ENCODE data around the gene LY6G5C. TPM values are rescaled to one million over a fixed set of nuclear protein-coding genes. Genes with fewer than 3 reads are reported as not detected.

The LY6G5C gene
- total RNA-seq, 1 experiment from 2014 or later: 2.6 TPM

DNA sequence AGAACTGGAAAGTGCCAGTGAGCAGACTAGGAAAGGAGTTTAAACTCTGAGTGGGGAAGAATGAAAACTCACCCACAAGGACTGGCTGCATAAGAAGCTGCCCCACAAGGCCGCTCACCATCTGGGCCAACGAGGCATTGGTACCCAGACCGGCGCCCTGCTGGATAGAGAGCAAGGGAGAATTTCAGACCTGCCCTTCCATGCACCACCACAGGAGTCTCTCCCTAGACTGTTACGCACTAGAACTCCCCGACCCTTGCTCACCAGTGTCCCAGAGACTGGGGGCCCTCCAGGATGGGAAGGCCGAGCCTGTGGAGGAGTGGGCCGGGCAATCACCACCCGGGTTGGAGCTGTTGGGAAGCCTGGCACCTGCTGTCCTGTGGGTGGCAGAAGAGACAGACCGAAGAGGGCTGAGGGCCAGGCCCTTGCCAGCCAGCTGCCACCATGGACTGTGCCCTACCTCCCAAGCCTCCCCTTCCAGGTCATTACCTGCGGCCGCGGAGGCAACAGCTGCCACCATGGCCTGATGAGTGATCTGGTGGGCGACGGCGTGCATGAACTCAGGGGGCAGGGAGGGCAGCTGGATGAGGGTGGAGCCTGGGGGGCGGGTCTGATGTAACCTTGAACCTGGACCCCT lies 36.9 kb downstream of the LY6G5C start:
- no TSS peak for BruUV-seq (replicated peaks)
- ChIA-PET CTCF (no interaction called here), POLR2A (ENCODE audit: unreplicated experiment) (no interaction called here)
- Histone ChIP-seq H3K4me2 (no peak overlapping the region), H3K9me2 (ENCODE audit: insufficient read depth) (no peaks in the 10 kb centered on the region), H3K9me3 (ENCODE audit: insufficient read depth, low read depth) (no peaks in the 10 kb centered on the region), H3K79me2 (ENCODE audit: low read depth) (peaks cover 4% of the 10 kb centered on the region; the same call in 1 of the 2 replicates), H3K4me3 (no peak overlapping the region), H3K36me3 (ENCODE audit: low read depth) (peaks cover 27% of the 10 kb centered on the region), H3K27me3 (ENCODE audit: insufficient read depth, low read depth) (no peaks in the 10 kb centered on the region), H3F3A (ENCODE audit: insufficient read depth, low read depth) (peaks cover 20% of the 10 kb centered on the region; the same call in 1 of the 2 replicates), H2AFZ (no peak overlapping the region), H3K4me1 (replicated peaks; ENCODE audit: insufficient read depth) (no peaks in the 10 kb centered on the region), H3K27ac (no peak overlapping the region), H4K20me1 (ENCODE audit: insufficient read depth) (peaks cover 12% of the 10 kb centered on the region; the same call in 1 of the 2 replicates)
- TF ChIP-seq EZH2 (IDR thresholded peaks at IDR 0.05; ENCODE audit: low read depth): no peak
- TF ChIP-seq, protein P1, sequence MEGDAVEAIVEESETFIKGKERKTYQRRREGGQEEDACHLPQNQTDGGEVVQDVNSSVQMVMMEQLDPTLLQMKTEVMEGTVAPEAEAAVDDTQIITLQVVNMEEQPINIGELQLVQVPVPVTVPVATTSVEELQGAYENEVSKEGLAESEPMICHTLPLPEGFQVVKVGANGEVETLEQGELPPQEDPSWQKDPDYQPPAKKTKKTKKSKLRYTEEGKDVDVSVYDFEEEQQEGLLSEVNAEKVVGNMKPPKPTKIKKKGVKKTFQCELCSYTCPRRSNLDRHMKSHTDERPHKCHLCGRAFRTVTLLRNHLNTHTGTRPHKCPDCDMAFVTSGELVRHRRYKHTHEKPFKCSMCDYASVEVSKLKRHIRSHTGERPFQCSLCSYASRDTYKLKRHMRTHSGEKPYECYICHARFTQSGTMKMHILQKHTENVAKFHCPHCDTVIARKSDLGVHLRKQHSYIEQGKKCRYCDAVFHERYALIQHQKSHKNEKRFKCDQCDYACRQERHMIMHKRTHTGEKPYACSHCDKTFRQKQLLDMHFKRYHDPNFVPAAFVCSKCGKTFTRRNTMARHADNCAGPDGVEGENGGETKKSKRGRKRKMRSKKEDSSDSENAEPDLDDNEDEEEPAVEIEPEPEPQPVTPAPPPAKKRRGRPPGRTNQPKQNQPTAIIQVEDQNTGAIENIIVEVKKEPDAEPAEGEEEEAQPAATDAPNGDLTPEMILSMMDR (conservative IDR thresholded peaks at IDR 0.05): no peak
- no peak for DNase-seq
- intact Hi-C loops (cut with micrococcal nuclease; ENCODE audit: unreplicated experiment): no loop called here

DNA sequence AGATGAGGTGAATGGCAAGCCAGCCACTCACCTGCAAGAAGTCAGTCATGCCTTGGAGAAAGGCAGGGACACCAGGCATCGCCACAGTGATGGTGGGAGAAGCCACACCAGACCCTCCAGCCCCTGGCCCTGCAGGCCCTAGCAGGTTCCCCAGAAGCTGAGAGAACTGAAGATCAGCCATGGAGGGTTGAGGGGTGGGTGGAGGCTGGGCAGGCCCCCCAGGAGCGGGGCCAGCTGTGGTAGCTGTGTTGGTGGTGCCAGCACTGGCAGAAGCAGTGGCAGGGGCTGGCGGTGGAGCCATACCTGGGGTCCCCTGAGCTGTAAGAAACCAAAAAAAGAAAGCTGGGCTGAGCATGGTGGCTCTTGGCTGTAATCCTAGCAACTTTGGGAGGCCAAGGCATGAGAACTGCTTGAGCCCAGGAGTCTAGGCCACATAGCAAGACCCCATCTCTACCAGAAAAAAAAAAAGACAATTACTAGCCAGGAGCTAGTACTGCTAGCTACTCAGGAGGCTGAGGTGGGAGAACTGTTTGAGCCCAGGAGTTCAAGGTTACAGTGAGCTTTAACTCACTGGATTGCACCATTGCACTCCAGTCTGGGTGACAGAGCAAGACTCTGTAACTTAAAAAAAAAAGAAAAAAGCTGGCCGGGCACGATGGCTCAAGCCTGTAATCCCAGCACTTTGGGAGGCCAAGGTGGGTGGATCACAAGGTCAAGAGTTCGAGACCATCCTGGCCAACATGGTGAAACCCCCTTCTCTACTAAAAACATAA lies 37.9 kb downstream of the LY6G5C start:
- CTCF ChIA-PET: no interaction called here
- TF ChIP-seq EZH2 (IDR thresholded peaks at IDR 0.05; ENCODE audit: low read depth): no peak
- TF ChIP-seq, protein P1 (conservative IDR thresholded peaks at IDR 0.05): no peak

DNA sequence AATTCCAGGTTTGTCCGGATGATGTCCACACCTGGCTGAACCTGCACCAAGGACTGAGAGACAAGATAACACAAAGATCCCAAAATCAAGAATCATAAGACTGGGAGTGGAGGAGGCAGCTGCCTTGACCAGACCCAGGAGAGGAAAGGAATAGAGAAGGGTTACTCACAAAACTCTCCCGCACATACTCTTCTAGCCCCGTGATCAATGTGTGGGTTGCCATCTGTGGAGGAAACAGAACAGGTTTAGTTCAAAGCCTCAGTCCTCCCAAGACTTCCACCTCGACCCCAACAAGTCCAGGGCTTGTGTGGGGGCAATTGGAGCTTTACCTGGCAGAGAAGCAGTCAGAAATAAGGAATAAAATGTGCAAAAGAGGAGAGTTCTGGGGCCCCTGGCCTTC lies 39.5 kb downstream of the LY6G5C start:
- H3K27me3 ChIP-seq (ENCODE audit: insufficient read depth, low read depth): no peaks in the 10 kb centered on the region
- no peaks in the 10 kb centered on the region for H3K79me2 ChIP-seq (ENCODE audit: low read depth)
- peaks cover 43% of the 10 kb centered on the region; the same call in 1 of the 2 replicates for H3F3A ChIP-seq (ENCODE audit: insufficient read depth, low read depth)
- H3K36me3 ChIP-seq (ENCODE audit: low read depth): peaks cover 23% of the 10 kb centered on the region
- H4K20me1 ChIP-seq (ENCODE audit: insufficient read depth): peaks cover 17% of the 10 kb centered on the region; the same call in 1 of the 2 replicates
- H3K4me2 ChIP-seq: no peak overlapping the region
- H3K9me2 ChIP-seq (ENCODE audit: insufficient read depth): no peaks in the 10 kb centered on the region
- H3K4me1 ChIP-seq (replicated peaks; ENCODE audit: insufficient read depth): no peaks in the 10 kb centered on the region
- H3K9me3 ChIP-seq (ENCODE audit: insufficient read depth, low read depth): no peaks in the 10 kb centered on the region
- TF ChIP-seq, protein P1 (conservative IDR thresholded peaks at IDR 0.05): no peak
- TF ChIP-seq EZH2 (IDR thresholded peaks at IDR 0.05; ENCODE audit: low read depth): no peak
- H2AFZ ChIP-seq: no peak overlapping the region
- no peak for DNase-seq
- no peak overlapping the region for H3K4me3 ChIP-seq
- intact Hi-C loops (cut with micrococcal nuclease; ENCODE audit: unreplicated experiment): no loop called here
- POLR2A ChIA-PET (ENCODE audit: unreplicated experiment): no interaction called here
- H3K27ac ChIP-seq: no peak overlapping the region
- CTCF ChIA-PET: no interaction called here
- no TSS peak for BruUV-seq (replicated peaks)

More for the DNA sequence above, 37.9 kb downstream of the LY6G5C start:
- intact Hi-C loops (cut with micrococcal nuclease; ENCODE audit: unreplicated experiment): no loop called here
- Histone ChIP-seq H3K4me1 (replicated peaks; ENCODE audit: insufficient read depth) (no peaks in the 10 kb centered on the region), H2AFZ (no peak overlapping the region), H3K9me3 (ENCODE audit: insufficient read depth, low read depth) (no peaks in the 10 kb centered on the region), H4K20me1 (ENCODE audit: insufficient read depth) (peaks cover 13% of the 10 kb centered on the region; the same call in 1 of the 2 replicates), H3K4me3 (no peak overlapping the region), H3K27ac (no peak overlapping the region), H3K79me2 (ENCODE audit: low read depth) (no peaks in the 10 kb centered on the region), H3F3A (ENCODE audit: insufficient read depth, low read depth) (peaks cover 29% of the 10 kb centered on the region; the same call in 1 of the 2 replicates), H3K4me2 (no peak overlapping the region), H3K27me3 (ENCODE audit: insufficient read depth, low read depth) (no peaks in the 10 kb centered on the region), H3K9me2 (ENCODE audit: insufficient read depth) (no peaks in the 10 kb centered on the region), H3K36me3 (ENCODE audit: low read depth) (peaks cover 26% of the 10 kb centered on the region)
- no TSS peak for BruUV-seq (replicated peaks)
- POLR2A ChIA-PET (ENCODE audit: unreplicated experiment): no interaction called here
- DNase-seq: no peak

Measured in PC-9 (cell line).